RWPE2 (cell line): ENCODE results near the gene RPL37.
A peak's percentile ranks its signal among the peaks of the same experiment; 100 is the strongest.
"Not testable (repeated sequence)": the region's sequence is repeated elsewhere in the genome, so short reads cannot be mapped to it uniquely, and the experiment has no call there.

ENCODE experiments used
- ATAC-seq: fragments of 200-7000 bp; cut with Tn5 transposase; 3 replicates; pipeline ENCODE4 v1.9.1; 2021; ENCODE audit warnings: low read depth
- DNase-seq: peaks from one replicate; pipeline ENCODE4 v3.0.0-alpha.2; 2020; ENCODE audit warnings: low spot score
- H3K27ac ChIP-seq: fragments of 450-650 bp; 2 replicates; pipeline ENCODE4 v1.5.1; 2017; ENCODE audit warnings: mild to moderate bottlenecking; ENCODE audit not compliant: poor library complexity, severe bottlenecking
- H3K27me3 ChIP-seq: fragments of 250-450 bp; sonication (Bioruptor Pico); 2 replicates; pipeline ENCODE4 v1.5.1; 2021; ENCODE audit warnings: mild to moderate bottlenecking, moderate library complexity; ENCODE audit not compliant: insufficient read depth, poor library complexity, severe bottlenecking
- H3K36me3 ChIP-seq: fragments of 250-450 bp; sonication (Bioruptor Pico); 2 replicates; pipeline ENCODE4 v1.5.1; 2020; ENCODE audit warnings: low read depth, mild to moderate bottlenecking, moderate library complexity
- H3K4me1 ChIP-seq: fragments of 250-450 bp; sonication (Bioruptor Pico); 2 replicates; pipeline ENCODE4 v1.5.1; 2021; ENCODE audit warnings: mild to moderate bottlenecking, moderate library complexity; ENCODE audit not compliant: insufficient read depth, poor library complexity, severe bottlenecking
- H3K4me3 ChIP-seq: fragments of 250-450 bp; sonication (Bioruptor Pico); 2 replicates; pipeline ENCODE4 v1.5.1; 2021; ENCODE audit warnings: mild to moderate bottlenecking, moderate library complexity; ENCODE audit not compliant: severe bottlenecking
- H3K9me3 ChIP-seq: fragments of 250-450 bp; sonication (Bioruptor Pico); 2 replicates; pipeline ENCODE4 v1.5.1; 2021; ENCODE audit warnings: mild to moderate bottlenecking, moderate library complexity; ENCODE audit not compliant: severe bottlenecking
- CTCF ChIP-seq: fragments of 450-650 bp; IDR thresholded peaks from one replicate; pipeline ENCODE4 v1.5.1; 2017; ENCODE audit warnings: mild to moderate bottlenecking, moderate library complexity; ENCODE audit not compliant: poor library complexity, severe bottlenecking

The RPL37 gene

GRCh38 chr5:40826489-40827187 is 8.4 kb downstream of the RPL37 start:
- Histone ChIP-seq H3K9me3 (no peaks in the 10 kb centered on the region), H3K36me3 (peaks cover 74% of the 10 kb centered on the region), H3K27ac (peak overlapping the region; percentile 2), H3K4me3 (no peak overlapping the region), H3K4me1 (no peaks in the 10 kb centered on the region), H3K27me3 (no peaks in the 10 kb centered on the region)
- no peak for DNase-seq
- no peak for TF ChIP-seq CTCF
- ATAC-seq = no peak

DNA sequence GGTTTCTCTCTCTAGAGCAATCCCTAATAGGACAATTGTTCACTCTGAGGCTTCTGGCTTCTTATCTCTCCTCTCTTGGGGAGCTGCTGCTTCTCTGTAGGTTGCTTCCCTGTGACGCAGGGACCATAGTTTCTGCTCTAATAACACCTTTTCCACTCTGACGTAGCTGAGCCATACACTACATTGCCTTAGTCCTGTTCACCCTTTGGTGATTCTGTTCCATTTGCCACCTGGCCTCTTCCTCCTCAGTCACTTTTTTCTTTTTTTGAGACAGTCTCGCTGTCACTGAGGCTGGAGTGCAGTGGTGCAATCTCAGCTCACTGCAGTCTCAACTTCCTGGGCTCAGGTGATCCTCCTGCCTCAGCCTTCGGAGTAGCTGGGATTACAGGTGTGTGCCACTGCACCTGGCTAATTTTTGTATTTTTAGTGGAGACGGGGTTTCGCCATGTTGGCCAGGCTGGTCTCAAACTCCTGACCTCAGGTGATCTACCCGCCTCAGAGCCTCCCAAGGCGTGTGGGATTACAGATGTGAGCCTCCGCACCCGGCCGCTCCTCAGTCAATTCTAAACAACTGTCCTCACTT is 9.5 kb downstream of the RPL37 start:
- not testable (repeated sequence) for H3K27me3 ChIP-seq, H3K9me3 ChIP-seq, H3K4me3 ChIP-seq, DNase-seq, H3K4me1 ChIP-seq
- peaks cover 63% of the 10 kb centered on the region for H3K36me3 ChIP-seq
- H3K27ac ChIP-seq = peak overlapping the region; percentile 2
- ATAC-seq = peak; percentile 42

DNA sequence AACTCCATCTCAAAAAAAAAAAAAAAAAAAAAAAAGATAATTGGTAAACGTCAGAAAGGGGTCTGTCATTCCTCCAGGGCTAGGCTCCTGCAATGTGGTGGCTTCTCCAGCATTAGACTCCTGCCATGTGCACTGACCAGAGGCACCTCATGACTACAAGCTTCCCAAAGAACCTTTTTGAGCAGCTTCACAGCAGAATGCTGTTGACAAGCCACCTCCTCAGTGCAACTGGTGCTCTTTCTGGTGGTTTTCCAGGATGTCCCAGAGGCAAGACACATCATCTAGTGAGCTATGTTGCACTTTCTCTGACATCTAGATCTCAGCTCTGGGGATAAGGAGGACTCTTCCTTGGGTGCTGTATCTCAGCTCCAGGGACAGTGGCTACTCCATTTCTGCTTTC is 11.6 kb downstream of the RPL37 start:
- peaks cover 42% of the 10 kb centered on the region for H3K36me3 ChIP-seq
- H3K27ac ChIP-seq = peak overlapping the region; percentile 4
- no peaks in the 10 kb centered on the region for H3K9me3 ChIP-seq

DNA sequence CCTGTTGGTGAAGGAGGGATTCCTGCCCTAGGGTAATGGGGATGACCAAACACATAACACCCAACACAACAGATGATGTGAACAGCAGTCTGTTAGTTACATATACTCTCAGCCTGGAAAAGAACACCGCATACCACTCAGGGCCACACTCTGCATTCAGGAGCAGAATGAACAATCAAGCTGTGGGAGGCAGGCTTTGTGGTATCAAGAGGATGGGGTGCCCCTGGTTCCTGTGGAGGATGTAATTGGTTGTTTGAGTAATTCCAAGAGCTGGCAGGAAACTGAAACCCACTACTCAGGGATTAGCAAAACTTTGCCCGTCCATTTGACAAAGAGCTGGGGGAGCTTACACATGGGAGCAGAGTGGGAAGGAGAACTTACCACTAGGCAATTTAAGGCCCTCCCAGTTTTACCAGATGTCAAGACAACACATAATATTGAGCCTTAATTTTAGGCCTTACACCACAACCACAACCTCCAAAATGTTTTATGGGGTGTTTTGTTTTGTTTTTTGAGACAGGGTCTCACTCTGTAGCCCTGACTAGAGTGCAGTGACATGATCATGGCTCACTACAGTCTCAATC is 21.2 kb downstream of the RPL37 start:
- no peaks in the 10 kb centered on the region for H3K36me3 ChIP-seq
- H3K27ac ChIP-seq = no peak overlapping the region
- H3K4me1 ChIP-seq = no peaks in the 10 kb centered on the region
- ATAC-seq = no peak
- H3K27me3 ChIP-seq = no peaks in the 10 kb centered on the region
- no peak for DNase-seq
- H3K9me3 ChIP-seq = no peaks in the 10 kb centered on the region
- no peak overlapping the region for H3K4me3 ChIP-seq
- TF ChIP-seq CTCF = no peak

More for the DNA sequence above, 11.6 kb downstream of the RPL37 start:
- DNase-seq (no peak), ATAC-seq (peak; percentile 19; the same call in 2 of the 3 replicates)
- Histone ChIP-seq H3K4me3 (no peak overlapping the region), H3K4me1 (no peaks in the 10 kb centered on the region), H3K27me3 (no peaks in the 10 kb centered on the region)
- TF ChIP-seq CTCF = no peak

DNA sequence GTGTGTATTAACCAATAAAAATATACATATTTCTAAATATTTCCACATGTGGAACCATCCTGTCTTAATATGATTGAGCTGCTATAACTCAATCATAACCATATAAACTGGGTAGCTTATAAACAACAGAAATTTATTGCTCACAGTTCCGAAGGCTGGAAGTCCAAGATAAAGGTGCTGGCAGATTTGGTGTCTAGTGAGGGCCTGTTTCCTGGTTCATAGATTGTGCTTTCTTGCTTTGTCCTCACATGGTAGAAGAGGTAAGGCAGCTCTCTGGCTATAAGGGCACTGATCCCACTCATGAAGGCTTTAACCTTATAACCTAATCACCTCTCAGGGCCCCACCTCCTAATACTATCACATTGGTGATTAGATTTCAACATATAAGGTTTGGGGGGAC is 22.9 kb downstream of the RPL37 start:
- DNase-seq (no peak), ATAC-seq (no peak)
- H3K27ac ChIP-seq = no peak overlapping the region
- H3K27me3 ChIP-seq = no peaks in the 10 kb centered on the region
- H3K9me3 ChIP-seq = no peaks in the 10 kb centered on the region
- TF ChIP-seq CTCF = no peak
- H3K36me3 ChIP-seq = no peaks in the 10 kb centered on the region
- no peaks in the 10 kb centered on the region for H3K4me1 ChIP-seq
- no peak overlapping the region for H3K4me3 ChIP-seq
